A549 (cell line): ENCODE data around the gene GNAI2. TPM values are rescaled to one million over a fixed set of nuclear protein-coding genes. Genes with fewer than 3 reads are reported as not detected.
"Not testable (repeated sequence)": the region's sequence is repeated elsewhere in the genome, so short reads cannot be mapped to it uniquely, and the experiment has no call there.

Source experiments
- ATAC-seq, 2 experiments: fragments of 200-7000 bp in 1 of 2; fragments of >200 bp in 1 of 2; cut with Nextera tagmentation in 1 of 2; cut with Tn5 transposase in 1 of 2; 3 replicates each; pipeline versions ENCODE4 v1.8.0 to v1.9.1; 2018 to 2020; ENCODE audit warnings: mild to moderate bottlenecking in 1 of 2, moderate library complexity in 1 of 2
- CTCF ChIA-PET: fragments of 300-600 bp; sonication (Branson Sonifier 250); formaldehyde crosslinking; extraction: SDS; loops from one replicate; lab custom pipeline; 2021; ENCODE audit warnings: antibody characterized with exemption, inconsistent platforms; lab: Yijun Ruan, JAX
- POLR2A ChIA-PET: fragments of 350-600 bp; formaldehyde crosslinking; extraction: SDS; loops from one replicate; lab custom pipeline; 2021; ENCODE audit warnings: antibody characterized with exemption, inconsistent platforms; lab: Yijun Ruan, JAX
- DNase-seq, 2 experiments: peaks; one replicate each; pipeline versions ENCODE4 v3.0.0 to v3.0.0-alpha.2; 2011 to 2016; ENCODE audit warnings: low read depth in 1 of 2, low spot score in 1 of 2
- FAIRE-seq: peaks from 2 replicates; lab custom pipeline; 2011; peaks lifted over from hg19 to GRCh38; lab: Jason Lieb, UNC
- H3K27ac ChIP-seq, 2 experiments: fragments of >200 bp; sonication (Bioruptor Twin); formaldehyde crosslinking; 3 replicates each; pipeline ENCODE4 v1.5.1; 2016 to 2017
- H3K4me1 ChIP-seq: fragments of >200 bp; sonication (Bioruptor Twin); formaldehyde crosslinking; 3 replicates; pipeline ENCODE4 v1.6.1; 2016
- H3K4me2 ChIP-seq: fragments of >200 bp; sonication (Bioruptor Twin); formaldehyde crosslinking; 3 replicates; pipeline ENCODE4 v1.6.1; 2016
- H3K4me3 ChIP-seq: fragments of >200 bp; sonication (Bioruptor Twin); formaldehyde crosslinking; 3 replicates; pipeline ENCODE4 v1.5.1; 2016
- H3K9me3 ChIP-seq: fragments of >200 bp; sonication (Bioruptor Twin); formaldehyde crosslinking; 3 replicates; pipeline ENCODE4 v1.6.1; 2016
- ATOH8 ChIP-seq: fragments of 250-450 bp; sonication (Bioruptor Pico); IDR thresholded peaks from 2 replicates; pipeline ENCODE4 v1.5.0; 2020; ENCODE audit warnings: low read depth, mild to moderate bottlenecking, moderate library complexity
- CBX2 ChIP-seq: fragments of 200-600 bp; sonication (generic); IDR thresholded peaks from 2 replicates; pipeline ENCODE4 v1.6.1; 2016; ENCODE audit warnings: low read depth, mild to moderate bottlenecking, borderline replicate concordance
- CEBPB ChIP-seq, 2 experiments: fragments of >200 bp in 1 of 2; sonication (Bioruptor Twin) in 1 of 2; formaldehyde crosslinking in 1 of 2; IDR thresholded peaks; 2 replicates each; pipeline ENCODE4 v1.6.1; 2012 to 2016
- CHD2 ChIP-seq: fragments of 150-350 bp; IDR thresholded peaks from 2 replicates; pipeline ENCODE4 v1.6.1; 2014; ENCODE audit warnings: low read length; ENCODE audit not compliant: partially characterized antibody
- CTCF ChIP-seq: fragments of >200 bp; sonication (Bioruptor Twin); formaldehyde crosslinking; IDR thresholded peaks from 3 replicates; pipeline ENCODE4 v1.5.1; 2016
- ESRRA ChIP-seq: fragments of 150-350 bp; IDR thresholded peaks from 2 replicates; pipeline ENCODE4 v1.6.1; 2014; ENCODE audit warnings: mild to moderate bottlenecking, low read length, borderline replicate concordance
- FOSB ChIP-seq: fragments of 250-450 bp; sonication (Bioruptor Pico); IDR thresholded peaks from 2 replicates; pipeline ENCODE4 v1.5.0; 2020; ENCODE audit warnings: mild to moderate bottlenecking, moderate library complexity
- FOXS1 ChIP-seq: fragments of 250-450 bp; sonication (Bioruptor Pico); IDR thresholded peaks from 2 replicates; pipeline ENCODE4 v1.5.0; 2020; ENCODE audit warnings: mild to moderate bottlenecking, moderate library complexity
- GATA3 ChIP-seq: IDR thresholded peaks from 2 replicates; pipeline ENCODE4 v1.6.1; 2012; ENCODE audit warnings: borderline replicate concordance
- HOXB5 ChIP-seq: fragments of 250-450 bp; sonication (Bioruptor Pico); IDR thresholded peaks from 2 replicates; pipeline ENCODE4 v1.5.0; 2020; ENCODE audit warnings: mild to moderate bottlenecking, moderate library complexity
- JUN ChIP-seq, 2 experiments: fragments of >200 bp; sonication (Bioruptor Twin); formaldehyde crosslinking; IDR thresholded peaks; 2 replicates in 1 of 2; 3 replicates in 1 of 2; pipeline ENCODE4 v1.6.1; 2016 to 2017
- JUNB ChIP-seq: fragments of >200 bp; sonication (Bioruptor Twin); formaldehyde crosslinking; IDR thresholded peaks from 2 replicates; pipeline ENCODE4 v1.6.1; 2016
- KDM1A ChIP-seq: fragments of 200-600 bp; sonication (generic); IDR thresholded peaks from 2 replicates; pipeline ENCODE4 v1.6.1; 2016; ENCODE audit warnings: low read depth, mild to moderate bottlenecking
- MAFK ChIP-seq: fragments of 450-650 bp; IDR thresholded peaks from 2 replicates; pipeline ENCODE4 v1.6.1; 2014; ENCODE audit not compliant: partially characterized antibody
- MAX ChIP-seq: IDR thresholded peaks from 2 replicates; pipeline ENCODE4 v1.6.1; 2012
- MYC ChIP-seq: IDR thresholded peaks from 2 replicates; pipeline ENCODE4 v1.6.1; 2012; ENCODE audit warnings: mild to moderate bottlenecking, inconsistent platforms, low read length, improper control_type of control experiment, borderline replicate concordance
- NFE2L2 ChIP-seq: fragments of 150-350 bp; conservative IDR thresholded peaks from 2 replicates; pipeline ENCODE4 v1.6.1; 2014; ENCODE audit warnings: low read length
- POLR2A ChIP-seq: IDR thresholded peaks from 2 replicates; pipeline ENCODE4 v1.6.1; 2012; ENCODE audit warnings: mild to moderate bottlenecking, low read length
- REST ChIP-seq: fragments of 200-600 bp; sonication (generic); IDR thresholded peaks from 2 replicates; pipeline ENCODE4 v1.6.1; 2016; ENCODE audit warnings: antibody characterized with exemption, mild to moderate bottlenecking, moderate library complexity
- RFX5 ChIP-seq: fragments of 450-650 bp; IDR thresholded peaks from 2 replicates; pipeline ENCODE4 v1.7.1; 2014; ENCODE audit warnings: antibody characterized with exemption, mild to moderate bottlenecking, moderate library complexity
- RNF2 ChIP-seq: fragments of 200-600 bp; sonication (generic); IDR thresholded peaks from 2 replicates; pipeline ENCODE4 v1.6.1; 2016; ENCODE audit warnings: low read depth, mild to moderate bottlenecking, antibody characterized with exemption, moderate library complexity, borderline replicate concordance
- ZFP36 ChIP-seq: fragments of 450-650 bp; IDR thresholded peaks from 2 replicates; pipeline ENCODE4 v1.6.1; 2014; ENCODE audit warnings: borderline replicate concordance; ENCODE audit not compliant: partially characterized antibody
- ZNF302 ChIP-seq: fragments of 250-450 bp; sonication (Bioruptor Pico); IDR thresholded peaks from 2 replicates; pipeline ENCODE4 v1.9.0; 2021; ENCODE audit warnings: inconsistent platforms, mild to moderate bottlenecking, moderate library complexity
- ZSCAN20 ChIP-seq: fragments of 250-450 bp; sonication (Bioruptor Pico); IDR thresholded peaks from 2 replicates; pipeline ENCODE4 v1.8.0; 2022; ENCODE audit warnings: mild to moderate bottlenecking, moderate library complexity
- WGBS: methylation state at CpG from one replicate; pipeline ENCODE4 v1.1.6; 2017; ENCODE audit errors: missing lambda C conversion rate; 5-methylcytosine and 5-hydroxymethylcytosine counted together
- polyA plus RNA-seq, 4 experiments: library from polyadenylated mRNA; depleted of rRNA in 3 of 4; stranded (reverse); fragments of >200 nt; fragmentation: RNase III in 1 of 4; extraction: RNeasy Plus Mini Kit Qiagen cat#74134 plus additional on column Dnase treatment in 1 of 4; gene quantifications; 2 replicates in 3 of 4; 3 replicates in 1 of 4; pipeline ENCODE4 v1.2.3, GENCODE V29; 2011 to 2017

Gene GNAI2
- polyA plus RNA-seq, 2 of the 4 experiments (the other 2 are of a cell fraction): 47.4 to 67.8 TPM

GRCh38 chr3:50260942-50261441, 25.0 kb downstream of the GNAI2 start:
- Histone ChIP-seq H3K4me3 (peak overlapping the region; percentile 85), H3K4me2 (peak overlapping the region; percentile 95), H3K27ac (peak overlapping the region; percentile 94 to 99), H3K9me3 (no peaks in the 10 kb centered on the region)
- ATAC-seq (no peak), DNase-seq (no peak), FAIRE-seq (no peak)
- CTCF ChIA-PET: interaction anchor here (1.0 to 8.1 kb wide), 9 partner anchors 9 to 143 kb away, joined by 3 to 67 read pairs (median 5); partner anchors contain the start of gene GNAT1
- WGBS: 100% methylated on average over 2 of the region's 5 CpGs
- POLR2A ChIA-PET: interaction anchor here (0.6 to 1.8 kb wide), 3 partner anchors 9 to 67 kb away, joined by 3 to 6 read pairs (median 4); partner anchors contain the start of genes HYAL3, NAA80 and TUSC2
- TF ChIP-seq KDM1A (no peak), CHD2 (no peak), JUN (IDR thresholded peaks at IDR 0.05) (no peak), MAX (no peak), MAFK (no peak), ZFP36 (no peak), ATOH8 (CRISPR knock-in tag) (no peak), REST (no peak), RFX5 (no peak), ZNF302 (CRISPR knock-in tag) (no peak)
- TF ChIP-seq, all 56 proteins: peak for 0
- H3K4me1 ChIP-seq: peaks cover 41% of the 10 kb centered on the region

- Histone ChIP-seq H3K9me3 (no peaks in the 10 kb centered on the region), H3K27ac (peak overlapping the region; percentile 94 to 99; a peak in 4 of 6 replicates), H3K4me2 (peak overlapping the region; percentile 95), H3K4me1 (peaks cover 45% of the 10 kb centered on the region), H3K4me3 (no peak overlapping the region)
- ATAC-seq (no peak), FAIRE-seq (no peak), DNase-seq (no peak)
- POLR2A ChIA-PET: interaction anchor here (0.6 to 1.8 kb wide), 3 partner anchors 9 to 66 kb away, joined by 3 to 6 read pairs (median 4); partner anchors contain the start of genes HYAL3, NAA80 and TUSC2
- no CpG with 5 or more reads among the region's 2 CpGs for WGBS
- TF ChIP-seq RNF2 (no peak), FOXS1 (CRISPR knock-in tag) (no peak), HOXB5 (CRISPR knock-in tag) (no peak), NFE2L2 (no peak), FOSB (no peak), JUNB (no peak), CEBPB (IDR thresholded peaks at IDR 0.05) (no peak), MYC (no peak), CTCF (no peak), GATA3 (no peak), CBX2 (no peak), ZSCAN20 (CRISPR knock-in tag) (no peak), ESRRA (no peak), KDM1A (no peak), POLR2A (no peak)
- CTCF ChIA-PET: interaction anchor here (1.0 to 8.1 kb wide), 6 partner anchors 13 to 144 kb away, joined by 3 to 67 read pairs (median 40); partner anchors contain the start of gene GNAT1
Observed at GRCh38 chr3:50261505-50261904, 25.5 kb downstream of the GNAI2 start.

- WGBS: 93% methylated on average over 4 of the region's 4 CpGs
- Histone ChIP-seq H3K27ac (peak overlapping the region in 1 of 2 experiments; percentile 30; a peak in 1 of 6 replicates), H3K4me1 (peaks cover 50% of the 10 kb centered on the region)
- H3K9me3 ChIP-seq, H3K4me2 ChIP-seq, H3K4me3 ChIP-seq, ATAC-seq, FAIRE-seq, DNase-seq, POLR2A ChIA-PET: not testable (repeated sequence)
- CTCF ChIA-PET: interaction anchor here (1.7 to 8.1 kb wide), 4 partner anchors 11 to 35 kb away, joined by 4 to 67 read pairs (median 32); no protein-coding TSS in a partner anchor
Observed at GRCh38 chr3:50262200-50262599, 26.2 kb downstream of the GNAI2 start.
